Suppressor macrophage treated with lipopolysaccharide for 4 hours (primary cell): ENCODE data around the gene IL36G.

ENCODE experiments used
- DNase-seq: peaks from one replicate; pipeline ENCODE4 v3.0.0-alpha.2; 2020

Gene IL36G

DNA sequence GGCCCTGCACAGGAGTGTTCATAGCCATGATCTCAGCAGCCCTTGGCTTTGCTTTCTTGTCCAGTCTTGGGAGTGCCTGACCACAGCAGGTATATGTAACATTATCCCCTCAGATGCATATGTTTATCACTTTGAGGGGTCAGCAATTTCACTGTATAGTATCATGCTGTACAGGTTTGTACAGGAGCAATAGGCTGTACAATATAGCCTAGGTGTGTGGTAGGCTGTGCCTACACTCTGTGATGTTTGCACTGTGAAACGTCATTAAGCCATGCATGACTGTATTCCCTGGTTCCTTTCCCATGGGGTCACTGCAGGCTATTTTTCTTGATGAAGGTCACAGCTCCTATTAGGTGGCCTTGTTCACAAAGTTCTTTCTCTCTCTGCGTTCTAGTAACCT, 4.7 kb upstream of the IL36G start:
- DNase-seq, result no peak

DNA sequence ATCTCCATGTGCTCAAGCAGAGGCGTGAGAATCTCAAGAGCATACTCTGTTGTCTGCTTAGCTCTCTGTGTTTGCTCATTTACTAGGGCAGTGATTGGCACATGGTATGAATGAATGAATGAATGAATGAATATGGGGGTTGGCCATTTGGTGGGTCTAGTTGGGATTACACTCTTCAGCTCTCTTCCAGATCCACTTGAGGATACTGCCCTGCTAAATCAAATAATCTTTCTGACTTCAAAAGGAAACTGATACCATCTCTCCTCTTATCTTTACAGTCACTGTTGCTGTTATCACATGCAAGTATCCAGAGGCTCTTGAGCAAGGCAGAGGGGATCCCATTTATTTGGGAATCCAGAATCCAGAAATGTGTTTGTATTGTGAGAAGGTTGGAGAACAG, 1.9 kb downstream of the IL36G start:
- DNase-seq, result no peak

DNA sequence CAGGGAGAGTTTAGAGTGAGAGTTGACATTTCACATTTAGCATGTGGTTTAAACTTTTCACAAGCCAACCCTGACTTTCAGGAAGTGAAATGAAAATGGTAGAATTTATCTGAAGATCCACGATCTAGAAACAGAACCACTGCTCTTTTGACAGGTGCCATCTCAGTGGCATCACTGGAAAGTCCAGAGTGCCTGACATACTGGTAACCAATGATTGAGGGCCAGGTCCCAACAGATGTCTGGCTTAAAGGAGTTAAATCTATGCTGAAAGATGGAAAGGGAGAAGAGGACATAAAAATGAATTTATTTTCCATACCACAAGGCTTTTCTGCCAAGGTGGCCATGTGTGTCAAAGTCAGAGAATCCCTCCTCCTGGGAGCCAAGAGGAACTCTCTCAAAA, 2.7 kb downstream of the IL36G start:
- DNase-seq, result no peak

DNA sequence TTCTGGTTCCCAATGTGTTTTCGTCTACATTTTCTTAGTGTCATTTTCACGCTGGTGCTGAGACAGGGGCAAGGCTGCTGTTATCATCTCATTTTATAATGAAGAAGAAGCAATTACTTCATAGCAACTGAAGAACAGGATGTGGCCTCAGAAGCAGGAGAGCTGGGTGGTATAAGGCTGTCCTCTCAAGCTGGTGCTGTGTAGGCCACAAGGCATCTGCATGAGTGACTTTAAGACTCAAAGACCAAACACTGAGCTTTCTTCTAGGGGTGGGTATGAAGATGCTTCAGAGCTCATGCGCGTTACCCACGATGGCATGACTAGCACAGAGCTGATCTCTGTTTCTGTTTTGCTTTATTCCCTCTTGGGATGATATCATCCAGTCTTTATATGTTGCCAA, 7.3 kb downstream of the IL36G start:
- peak; percentile 22 for DNase-seq

DNA sequence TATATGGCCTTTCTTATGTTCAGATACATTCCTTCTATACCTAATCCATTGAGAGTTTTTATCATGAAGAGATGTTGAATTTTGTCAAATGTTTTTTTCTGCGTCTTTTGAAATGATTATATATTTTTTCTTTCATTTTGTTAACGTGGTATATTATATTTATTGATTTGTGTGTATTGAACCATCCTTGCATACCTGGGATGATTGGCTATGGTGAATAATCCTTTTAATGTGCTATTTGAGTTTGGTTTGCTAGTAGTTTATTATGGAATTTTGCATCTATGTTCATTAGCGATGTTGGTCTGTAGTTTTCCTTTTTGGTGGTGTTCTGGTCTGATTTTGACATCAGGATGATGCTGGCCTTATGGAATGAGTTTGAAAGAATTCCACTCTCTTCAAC, 11.8 kb downstream of the IL36G start:
- DNase-seq, result no peak

DNA sequence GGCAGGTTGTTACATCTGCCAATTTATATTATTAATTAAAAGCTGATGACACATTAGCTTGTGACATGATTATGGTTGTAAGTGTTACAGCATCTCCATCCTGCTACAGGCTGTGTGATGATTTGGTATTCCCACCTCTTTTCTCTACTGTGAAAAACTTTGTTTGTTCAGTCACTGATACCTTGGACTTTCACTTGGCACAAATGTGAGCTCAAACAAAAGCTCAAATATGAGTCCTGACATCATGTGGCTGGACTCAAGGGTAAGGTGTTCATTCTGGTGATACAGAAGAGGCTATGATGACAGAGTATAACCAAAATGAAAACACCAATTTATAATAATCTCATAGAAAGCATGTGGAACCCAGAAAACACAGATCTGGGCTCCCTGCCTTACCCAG, 16.0 kb downstream of the IL36G start:
- no peak for DNase-seq

DNA sequence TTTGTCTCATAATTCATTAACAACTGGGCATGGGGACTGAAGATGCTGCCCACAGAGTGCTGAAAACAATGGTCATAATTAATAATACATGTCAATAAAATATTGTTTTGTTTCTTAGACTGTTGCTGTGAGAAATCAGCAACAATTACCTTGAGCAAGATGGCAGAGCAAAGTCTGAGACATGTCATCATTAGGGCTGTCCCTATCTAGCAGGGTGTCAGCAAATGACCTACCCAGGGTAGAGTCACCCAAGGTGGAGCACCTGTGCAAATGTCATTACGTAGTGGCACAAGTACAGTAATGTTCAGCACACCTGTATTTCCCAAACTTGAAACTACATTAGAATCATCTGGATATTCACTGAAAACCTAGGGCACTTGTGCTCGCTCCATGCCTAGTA, 16.8 kb downstream of the IL36G start:
- DNase-seq, result no peak

DNA sequence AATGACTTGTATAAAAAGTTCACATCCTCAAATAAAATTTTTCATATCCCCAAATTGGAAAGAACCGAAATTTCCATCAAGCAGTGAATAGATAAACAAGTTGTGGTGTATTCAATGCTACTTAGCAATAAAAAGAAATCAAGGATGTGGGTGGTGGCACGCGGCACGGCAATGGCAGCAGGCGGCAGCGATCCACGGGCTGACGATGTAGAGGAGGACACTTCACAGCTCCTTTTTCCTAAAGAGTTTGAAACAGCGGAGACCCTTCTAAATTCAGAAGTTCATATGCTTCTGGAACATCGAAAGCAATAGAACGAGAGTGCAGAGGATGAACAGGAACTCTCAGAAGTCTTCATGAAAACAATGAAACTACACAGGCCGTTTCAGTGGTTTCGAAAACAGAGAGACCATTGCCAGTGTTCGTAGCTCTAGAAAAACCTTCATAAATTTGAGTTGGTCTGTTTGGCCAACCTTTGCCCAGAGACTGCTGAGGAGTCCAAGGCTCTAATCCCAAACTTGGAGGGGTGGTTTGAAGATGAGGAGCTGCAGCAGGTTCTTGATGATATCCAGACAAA, 17.6 kb downstream of the IL36G start:
- DNase-seq, result no peak

DNA sequence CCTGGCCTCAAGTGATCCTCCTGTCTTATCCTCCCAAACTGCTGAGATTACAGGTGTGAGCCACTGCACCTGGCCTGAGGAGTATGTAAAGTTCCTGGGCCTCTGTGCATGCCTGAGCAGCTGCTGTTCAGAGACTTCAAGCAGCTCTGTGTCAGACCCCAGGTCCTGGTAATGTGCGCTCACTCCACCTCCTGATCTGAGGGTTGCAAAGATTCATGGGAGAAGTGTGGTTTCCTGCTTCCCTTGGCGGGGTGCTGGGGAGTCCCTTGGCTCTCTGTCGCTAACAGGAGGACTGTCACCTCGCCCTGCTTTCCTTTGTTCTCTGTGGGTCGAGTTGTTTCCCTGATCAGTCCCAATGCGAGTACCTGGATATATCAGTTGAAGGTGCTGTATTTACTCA, 18.8 kb downstream of the IL36G start:
- no peak for DNase-seq

DNA sequence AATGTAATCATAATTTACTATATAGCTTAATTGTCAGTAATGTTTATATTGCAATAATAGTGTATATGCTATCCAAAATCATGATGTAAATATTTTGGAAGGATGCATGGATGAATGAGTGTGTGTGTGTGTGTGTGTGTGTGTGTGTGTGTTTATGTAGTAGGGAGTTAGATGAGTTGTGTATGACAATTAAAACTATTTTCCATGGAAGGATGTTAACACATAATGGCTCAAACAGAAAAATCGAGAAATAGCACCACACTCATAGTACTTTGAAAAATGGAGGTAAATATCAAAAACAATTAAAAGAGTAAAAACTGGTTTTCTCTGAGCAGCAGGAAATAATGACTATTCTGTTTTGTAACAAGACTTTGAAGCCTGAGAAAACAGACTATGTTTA, 19.3 kb downstream of the IL36G start:
- DNase-seq, result no peak

DNA sequence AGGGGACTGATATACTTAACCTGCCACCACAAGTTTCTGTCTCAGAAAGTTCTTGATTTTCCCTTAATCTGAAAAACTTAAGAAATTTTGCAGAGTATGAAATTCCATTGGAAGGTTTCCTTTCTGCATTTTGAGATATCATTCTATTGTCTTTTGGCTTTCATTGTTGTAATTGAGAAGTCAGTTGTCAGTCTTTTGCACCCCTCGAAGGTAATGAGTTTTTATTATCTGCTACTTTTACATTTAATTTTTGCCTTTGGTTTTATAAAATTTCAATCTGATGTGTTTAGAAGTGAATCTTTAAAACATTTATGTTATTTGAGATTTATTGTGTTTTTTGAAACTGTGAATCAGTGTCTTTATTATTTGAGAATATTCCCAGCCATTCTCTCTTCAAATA, 22.6 kb downstream of the IL36G start:
- DNase-seq, result no peak

DNA sequence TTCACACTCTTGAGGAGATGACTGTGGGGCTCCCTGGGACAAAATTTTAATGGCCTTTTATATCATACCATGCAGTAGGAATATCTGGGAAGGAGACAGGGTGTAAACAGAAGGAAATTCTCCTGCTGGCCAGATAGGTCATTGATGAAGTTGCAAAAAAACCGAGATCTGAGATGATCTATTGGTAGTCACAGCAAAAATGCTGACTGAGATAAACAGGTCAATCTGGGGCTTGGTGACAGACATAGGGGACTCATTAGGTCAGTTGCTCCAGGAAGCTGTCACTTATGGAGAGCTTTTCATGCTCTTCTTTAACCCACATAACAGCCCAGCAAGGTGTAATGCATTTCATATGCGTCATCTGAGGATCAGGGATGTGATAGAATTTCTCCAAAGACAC, 24.9 kb downstream of the IL36G start:
- DNase-seq, result no peak

DNA sequence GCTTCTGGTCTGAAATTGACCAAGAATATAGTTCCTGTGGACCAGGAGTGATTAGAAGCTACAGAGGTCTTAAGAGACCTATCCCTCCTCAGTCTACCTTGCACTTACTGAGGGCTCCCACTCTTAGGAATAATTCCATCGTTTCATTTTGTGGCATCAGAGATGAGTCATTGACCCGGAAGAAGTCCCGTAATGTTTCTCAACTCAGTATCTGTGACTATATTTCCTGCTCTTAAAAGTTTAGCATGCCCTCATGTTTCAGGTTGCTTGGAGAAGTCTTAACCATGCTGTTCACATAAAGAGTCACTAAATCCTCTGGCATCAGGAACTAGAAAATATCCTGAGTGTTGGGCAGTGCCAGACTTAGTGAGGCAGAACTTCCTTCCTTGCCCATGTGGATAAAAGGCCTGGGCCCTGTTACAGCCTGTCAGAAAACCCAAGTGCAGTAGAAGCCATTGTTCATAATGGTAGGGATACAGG, 27.3 kb downstream of the IL36G start, which contains the start of gene IL36A:
Gene IL36A, plus strand, starts transcription at position 430 of the 480 bp plus-strand sequence. CDS start 413 bp downstream, outside the sequence.
- no peak for DNase-seq

DNA sequence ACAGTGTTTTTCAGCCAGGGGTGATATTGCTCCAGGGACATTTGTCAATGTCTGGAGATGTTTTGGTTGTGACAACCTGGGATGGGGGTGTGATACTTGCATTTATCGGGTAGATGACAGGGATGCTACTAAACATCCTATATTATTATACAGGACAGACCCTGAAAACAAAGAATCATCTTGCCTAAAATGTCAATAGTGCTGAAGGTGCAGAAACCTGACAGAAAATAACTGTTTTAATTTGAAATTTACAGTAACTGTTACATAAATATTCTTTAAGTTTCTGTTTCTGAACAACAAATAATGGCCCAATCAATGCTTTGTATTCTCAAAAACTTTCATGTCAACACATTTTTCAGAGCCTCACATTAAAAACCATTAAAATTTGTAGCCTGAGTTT, 29.4 kb downstream of the IL36G start:
- no peak for DNase-seq

DNA sequence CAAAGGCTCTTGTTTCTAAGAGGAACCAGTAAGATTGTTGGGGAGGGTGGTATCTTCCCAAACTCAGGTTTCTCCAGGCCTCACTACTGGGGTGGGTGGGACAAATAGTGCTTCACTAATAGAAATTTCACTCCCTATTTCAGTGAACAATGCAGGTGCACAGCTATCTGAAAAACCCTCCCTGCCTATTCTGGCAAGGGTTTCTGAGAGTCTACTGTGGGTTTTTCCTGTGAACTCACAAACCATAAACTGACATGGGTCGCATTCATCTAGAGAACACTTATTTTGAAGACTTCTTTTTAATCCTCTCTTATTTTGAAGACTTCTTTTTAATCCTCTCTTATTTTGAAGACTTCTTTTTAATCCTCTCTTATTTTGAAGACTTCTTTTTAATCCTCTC, 31.8 kb downstream of the IL36G start:
- DNase-seq, result no peak

DNA sequence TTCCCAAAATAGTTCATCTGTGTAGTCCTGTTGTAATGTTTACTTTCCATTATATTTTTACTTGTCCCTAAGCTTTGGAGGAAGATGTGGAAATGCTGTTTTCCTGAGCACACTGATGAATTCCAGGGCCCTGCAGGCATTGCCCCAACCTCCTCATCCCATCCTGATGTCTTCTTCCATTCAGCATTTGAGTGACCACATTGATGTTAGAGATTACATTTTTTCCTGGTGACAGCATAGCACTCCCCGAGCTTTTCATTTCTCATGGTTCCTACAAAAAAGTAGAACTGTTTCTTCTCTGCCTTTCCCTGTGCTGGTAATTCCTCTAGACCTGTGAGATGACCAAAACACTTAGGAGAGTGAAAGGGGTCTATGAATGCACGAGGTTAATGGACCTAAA, 32.3 kb downstream of the IL36G start:
- no peak for DNase-seq

DNA sequence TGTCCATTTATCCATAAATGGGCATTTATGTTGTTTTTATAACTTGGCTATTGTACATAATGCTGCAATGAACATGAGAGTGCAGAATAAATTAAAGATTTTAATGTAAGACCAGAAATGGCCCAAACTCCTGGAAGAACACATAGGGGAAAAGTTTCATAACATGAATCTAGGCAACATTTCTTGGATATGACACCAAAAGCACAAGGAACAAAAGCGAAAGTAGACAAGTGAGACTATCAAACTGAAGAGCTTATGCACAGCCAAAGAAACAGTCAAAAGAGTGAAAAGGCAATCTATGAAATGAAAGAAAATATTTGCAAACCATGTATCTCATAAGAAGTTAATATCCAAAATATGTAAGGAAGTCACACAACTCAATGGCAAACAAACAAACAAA, 33.3 kb downstream of the IL36G start:
- peak; percentile 20 for DNase-seq

DNA sequence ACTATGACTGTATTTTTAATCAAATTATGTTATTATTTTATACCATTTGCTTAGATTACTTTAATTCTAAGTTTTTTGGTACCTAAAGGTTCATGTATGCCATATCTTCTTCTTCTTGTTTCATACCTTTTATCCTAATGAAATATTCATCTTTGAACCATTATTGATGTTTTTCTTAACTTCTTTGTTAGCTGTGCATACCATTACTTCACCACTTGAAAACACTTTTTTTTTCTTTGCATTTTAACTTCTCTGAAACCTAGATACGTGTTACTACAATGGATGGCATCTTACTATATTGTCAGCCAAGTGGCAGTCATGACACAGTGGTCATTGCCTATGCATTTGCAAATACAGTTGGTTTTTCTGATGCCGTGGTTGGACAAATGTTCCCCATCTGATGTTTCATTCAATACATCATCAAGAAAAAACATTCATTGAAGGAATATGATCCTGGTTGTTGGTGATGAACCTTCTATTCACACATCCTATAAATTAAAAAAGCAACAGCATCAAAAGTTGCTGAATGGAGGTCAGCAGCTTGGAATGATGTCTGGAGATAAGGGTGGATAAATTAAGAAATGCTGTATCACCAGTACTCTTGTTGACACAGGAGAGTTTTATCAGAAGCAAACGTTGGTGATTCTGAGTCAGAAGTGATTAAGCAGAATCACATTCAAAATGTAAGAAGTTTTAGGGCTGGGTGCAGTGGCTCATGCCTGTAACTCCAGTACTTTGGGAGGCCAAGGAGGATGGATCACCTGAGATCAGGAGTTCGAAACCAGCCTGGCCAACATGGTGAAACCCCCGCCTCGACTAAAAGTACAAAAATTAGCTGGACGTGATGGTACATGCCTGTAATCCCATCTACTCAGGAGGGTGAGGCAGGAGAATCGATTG, 34.9 kb downstream of the IL36G start:
- no peak for DNase-seq

DNA sequence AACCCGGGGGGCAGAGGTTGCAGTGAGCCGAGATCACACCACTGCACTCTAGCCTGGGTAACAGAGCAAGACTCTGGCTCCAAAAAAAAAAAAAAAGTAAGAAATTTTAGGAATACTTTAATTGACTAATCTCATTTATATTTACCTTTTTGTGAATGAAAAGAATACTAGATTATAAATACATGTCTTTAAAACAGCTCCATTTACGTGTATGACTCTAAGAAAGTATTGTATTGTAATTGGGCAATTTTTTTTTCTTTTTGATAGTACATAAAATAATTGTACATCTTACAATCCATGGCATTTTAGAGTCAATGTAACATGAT, 35.5 kb downstream of the IL36G start:
- DNase-seq, result no peak

DNA sequence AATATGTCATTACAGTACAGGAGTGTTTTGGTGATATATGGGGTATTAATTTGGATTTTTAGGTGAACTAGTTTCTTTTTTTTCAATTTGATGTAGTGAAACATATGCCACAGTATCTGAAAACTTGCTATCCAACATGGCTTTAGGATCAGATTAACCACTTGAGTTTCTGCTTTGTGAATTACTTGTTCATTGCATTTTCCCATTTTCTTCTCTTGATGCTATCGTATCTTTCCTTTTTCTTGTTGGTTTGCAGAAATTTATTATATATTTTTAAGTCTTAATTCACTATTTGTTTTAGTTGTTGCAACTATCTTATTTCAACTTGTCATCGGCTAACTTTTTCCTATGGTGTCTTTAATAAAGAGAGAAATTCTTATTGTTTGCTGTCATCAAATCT, 36.3 kb downstream of the IL36G start:
- DNase-seq, result no peak

DNA sequence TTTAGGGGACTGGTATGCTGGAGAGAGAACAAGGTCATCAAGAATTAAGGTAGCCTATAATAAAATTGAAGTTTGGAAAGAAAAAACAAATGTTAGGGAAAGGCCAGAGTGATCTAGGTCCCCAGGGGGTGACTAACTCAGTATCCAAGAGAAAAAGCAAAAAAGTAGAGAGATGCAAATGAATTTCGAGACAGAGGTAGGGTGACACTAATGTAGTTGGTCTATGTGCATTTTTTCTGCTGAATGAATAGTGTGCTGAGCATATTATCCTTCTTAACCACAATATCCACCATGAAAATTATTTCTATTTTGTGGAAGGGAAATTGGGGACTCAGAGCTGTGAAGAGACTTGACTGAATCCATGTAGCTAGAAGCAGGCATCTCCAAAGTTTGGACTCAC, 37.2 kb downstream of the IL36G start:
- no peak for DNase-seq

DNA sequence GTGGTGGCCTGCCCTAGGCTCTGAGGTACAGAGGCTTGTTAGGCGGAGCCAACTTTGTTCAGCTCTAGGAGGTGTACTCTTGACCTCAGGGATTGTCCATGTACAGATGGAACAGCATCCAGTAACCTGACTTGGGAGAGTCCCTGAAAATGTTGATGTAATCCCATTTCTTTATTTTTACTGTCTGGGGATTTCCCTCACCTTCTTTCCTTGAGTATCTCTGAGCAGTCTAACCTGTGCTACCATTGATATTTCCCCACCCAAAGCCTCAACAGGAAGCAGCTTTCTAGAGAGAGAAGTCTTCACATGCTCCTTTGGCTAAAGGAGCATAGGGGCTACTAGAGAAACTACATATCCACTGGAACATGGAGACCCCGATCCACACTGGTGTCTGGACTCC, 37.8 kb downstream of the IL36G start:
- DNase-seq, result no peak

DNA sequence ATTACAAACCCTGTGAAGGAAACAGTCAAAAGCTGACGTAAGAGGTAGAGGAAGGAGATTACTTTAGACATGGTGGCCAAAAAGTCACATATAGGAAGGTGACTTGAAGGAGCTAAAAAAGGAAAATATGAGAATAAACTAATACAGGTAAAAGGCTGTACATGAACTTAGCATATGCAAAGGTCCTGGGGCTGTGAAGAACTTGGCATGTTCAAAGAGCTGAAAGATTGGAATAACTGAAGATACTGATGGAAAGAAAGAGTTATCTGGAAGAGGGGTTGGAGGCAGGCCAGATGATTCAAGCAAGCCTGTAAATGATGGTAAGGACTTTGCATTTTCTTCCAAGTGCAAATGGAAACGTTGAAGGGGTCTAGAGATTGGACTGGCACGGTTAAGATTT, 40.7 kb downstream of the IL36G start:
- no peak for DNase-seq

DNA sequence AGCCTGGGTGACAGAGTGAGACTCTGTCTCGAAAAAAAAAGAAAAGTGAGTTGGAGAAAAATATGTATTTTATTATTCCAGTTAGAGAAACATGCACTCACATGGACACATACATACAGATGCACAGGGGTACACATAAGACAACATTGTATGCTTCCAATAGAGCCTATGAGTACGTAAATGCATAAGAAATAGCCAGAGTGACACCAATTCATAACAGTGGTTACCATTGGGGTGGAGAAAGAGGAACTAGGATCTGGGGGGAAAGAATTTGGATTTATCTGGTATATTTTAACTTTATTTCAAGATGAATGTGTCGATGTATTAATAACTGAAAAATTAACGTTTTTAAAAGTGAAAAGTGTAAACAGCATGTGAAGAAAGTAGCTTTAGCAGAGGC, 43.5 kb downstream of the IL36G start:
- DNase-seq, result no peak

DNA sequence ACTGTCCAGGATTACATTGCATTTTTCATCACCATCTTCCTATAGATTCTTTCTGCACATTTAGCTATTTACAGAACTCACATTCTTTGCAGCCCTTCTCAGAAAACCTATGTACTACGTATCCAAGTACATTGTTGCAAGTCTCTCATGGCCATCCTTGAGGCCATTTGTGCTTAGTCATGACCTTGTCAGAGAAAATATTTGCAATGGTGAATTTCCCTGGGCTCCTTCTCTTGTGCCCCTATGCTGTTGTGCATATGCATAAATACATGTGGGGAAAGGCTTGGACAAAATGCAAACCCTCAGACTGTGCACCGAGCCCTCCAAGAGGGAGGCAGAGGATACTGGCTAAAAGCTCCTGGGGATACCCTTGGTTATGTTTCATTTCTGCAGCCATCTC, 47.0 kb downstream of the IL36G start:
- DNase-seq, result no peak
